GM21528 (cell line): ENCODE measurements around the gene HMOX1.
"Not testable (repeated sequence)": the region's sequence is repeated elsewhere in the genome, so short reads cannot be mapped to it uniquely, and the experiment has no call there.

Experiments used
- ATAC-seq: cut with Tn5 transposase; IDR thresholded peaks from one replicate; pipeline ENCODE4 v1.9.1; 2021; ENCODE audit warnings: mild to moderate bottlenecking, moderate library complexity; ENCODE audit not compliant: unreplicated experiment, low FRiP score

HMOX1 gene

DNA sequence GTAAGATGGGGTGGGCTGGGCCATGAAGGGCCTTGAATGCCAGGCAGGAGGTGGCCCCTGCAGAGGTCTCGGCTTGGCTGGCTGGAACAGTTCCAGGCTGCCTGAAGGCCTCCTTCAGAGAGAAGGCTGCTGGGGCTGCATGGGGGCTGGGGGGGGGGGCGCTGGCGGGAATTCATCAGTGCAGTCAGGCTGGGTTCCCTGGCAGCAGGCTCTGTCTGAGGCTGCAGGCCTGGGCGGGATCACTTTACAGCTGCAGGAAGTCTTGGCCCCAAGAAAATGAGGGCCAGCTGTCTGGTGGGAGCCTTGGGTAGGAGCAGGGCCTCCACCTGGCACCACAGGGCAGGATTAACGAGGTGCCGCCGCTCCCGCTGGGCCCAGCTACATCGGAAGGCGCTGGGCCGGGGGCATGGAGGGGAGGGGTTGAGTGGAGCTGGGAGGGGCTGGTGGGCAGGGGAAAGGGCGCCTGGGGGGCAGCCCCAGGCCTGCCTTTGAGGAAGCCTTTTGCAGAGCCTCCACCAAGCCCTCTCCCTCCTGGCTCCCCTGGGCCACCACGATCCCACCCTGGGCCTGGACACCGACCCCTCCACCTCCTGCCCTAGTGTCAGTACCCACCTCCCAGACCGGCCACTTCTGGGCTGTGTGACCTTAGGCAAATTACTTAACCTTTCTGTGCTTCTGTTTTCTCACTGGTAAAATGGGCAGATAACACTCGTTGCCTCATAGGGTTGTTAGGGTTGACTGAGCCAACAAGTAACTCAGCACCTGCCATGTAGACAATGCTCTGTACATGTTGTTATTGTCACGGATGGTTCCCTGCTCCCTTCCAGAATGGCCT is 31.0 kb upstream of the HMOX1 start:
- no peak for ATAC-seq

DNA sequence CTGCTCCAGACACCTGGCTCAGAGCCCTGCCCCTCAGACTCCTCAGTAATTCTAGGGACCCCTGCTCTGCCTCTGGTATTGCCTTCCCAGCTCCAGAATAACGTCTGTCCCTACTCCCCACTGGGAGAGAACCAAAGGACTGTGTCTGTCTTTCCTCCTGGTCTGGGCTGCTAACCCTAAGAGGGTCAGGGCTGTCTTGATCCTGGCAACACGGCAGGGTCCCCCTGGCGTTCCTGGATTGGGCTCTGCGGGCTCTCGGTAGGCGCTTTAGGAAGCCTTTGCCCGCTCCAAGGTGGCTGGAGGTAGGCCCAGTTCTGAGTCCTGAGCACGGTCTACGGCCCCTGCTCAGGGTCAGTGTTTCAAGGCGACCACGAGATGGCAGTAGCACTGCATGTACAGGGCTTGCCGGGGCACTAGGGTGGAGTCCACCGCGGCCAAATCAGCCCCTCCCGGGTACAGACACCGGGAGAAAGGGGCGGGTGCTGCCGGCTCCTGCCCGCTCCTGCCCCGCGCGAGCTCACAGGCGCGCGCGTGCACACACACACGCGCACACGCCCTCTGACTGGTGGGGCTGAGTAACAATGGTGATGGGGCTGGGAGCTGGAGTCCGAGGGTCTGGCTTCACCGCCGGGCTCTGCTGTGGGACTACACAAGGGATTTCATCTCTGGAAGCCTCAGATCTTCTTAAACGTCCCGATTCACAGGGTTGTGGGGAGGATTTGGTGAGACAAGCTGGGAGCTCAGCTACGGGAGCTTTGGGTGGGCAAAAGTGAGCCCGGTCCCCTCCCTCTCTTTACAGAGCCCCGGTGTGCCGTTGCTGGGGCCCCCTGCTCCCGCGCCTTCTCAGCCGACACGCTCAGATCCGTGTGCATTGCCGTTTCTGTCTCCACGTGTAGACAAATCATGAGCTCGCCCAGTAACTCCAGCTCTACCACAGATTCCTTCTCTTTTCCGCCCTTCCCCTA is 30.1 kb upstream of the HMOX1 start:
- no peak for ATAC-seq

DNA sequence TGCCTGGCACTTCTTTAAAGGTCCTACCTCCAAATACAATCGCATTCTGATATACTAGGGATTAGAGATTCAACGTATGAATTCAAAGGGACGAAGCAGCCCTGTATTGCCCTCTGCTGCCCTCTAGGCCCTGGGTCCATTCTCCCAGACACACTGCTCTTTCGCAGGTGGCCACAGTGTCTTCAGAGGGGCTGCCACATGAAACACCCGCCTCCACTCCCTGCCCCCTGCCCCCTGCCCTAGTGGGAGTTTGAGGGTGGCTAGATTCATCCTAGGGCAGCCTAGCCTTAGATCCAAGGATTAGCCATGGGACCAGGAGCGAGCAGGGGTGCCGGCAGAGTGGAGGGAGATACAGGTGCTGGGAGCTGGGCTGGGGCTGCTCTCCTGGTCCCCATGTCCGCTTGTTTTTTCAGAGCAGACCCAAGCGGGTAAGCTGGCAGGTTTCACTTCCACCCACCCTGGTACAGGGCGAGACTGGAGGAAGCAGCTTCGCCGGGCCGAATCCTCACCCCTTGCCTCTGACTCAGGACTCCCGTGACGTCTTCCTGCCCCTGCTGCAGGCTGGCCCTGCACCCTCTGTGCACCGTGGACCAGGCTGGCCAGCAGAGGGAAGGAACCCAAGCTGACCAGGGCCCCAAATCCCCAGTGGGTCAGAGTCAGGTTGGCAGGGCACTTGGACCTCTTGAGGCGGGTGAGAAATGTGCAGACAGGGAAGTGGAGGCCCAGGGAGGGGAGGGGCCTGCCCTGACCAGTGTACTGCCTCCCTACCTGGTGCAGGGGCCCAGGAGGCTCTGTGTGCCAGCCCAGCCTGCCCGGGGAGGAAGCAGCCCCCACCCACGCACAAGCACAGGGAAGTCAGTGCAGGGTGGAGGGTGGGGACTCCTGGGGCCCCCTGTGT is 28.4 kb upstream of the HMOX1 start:
- ATAC-seq = no peak

DNA sequence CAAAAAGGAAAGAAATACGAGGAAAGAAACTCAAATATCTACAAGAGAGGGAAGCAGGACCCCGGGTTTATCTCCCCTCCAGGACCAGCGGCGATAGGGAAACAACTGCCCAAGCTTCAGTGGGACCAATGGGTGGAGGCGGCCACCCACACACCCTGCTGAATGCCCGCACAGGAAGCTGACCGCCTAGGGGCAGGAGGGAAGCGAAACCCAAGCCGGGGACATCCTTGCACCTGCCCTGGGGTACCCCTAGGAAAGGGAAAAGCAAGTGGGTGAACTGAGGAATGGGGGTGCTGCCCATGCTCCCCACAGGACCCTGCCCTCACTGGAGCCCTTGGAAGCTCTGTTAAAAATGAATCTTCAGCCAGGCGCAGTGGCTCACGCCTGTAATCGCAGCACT is 27.6 kb upstream of the HMOX1 start:
- ATAC-seq = no peak

DNA sequence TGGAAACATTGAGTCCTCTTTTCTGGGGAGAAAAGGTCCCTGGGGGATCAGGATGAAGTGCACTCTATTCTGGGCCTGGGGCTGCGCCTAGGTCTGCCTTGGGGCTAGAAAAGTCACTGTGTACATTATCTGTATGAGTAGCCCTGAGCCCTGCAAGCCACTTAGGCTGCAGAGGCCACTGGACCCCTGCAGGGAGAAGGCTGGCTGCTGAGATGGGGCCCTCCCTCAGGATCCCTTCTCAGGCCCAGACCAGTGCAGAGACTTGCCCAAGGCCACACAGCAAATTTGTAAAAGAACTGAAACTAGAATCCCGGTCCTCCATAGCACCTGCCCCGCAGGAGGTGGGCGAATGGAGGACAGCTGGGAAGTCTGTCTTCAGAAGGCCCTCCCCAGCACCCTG is 26.8 kb upstream of the HMOX1 start:
- ATAC-seq = no peak

DNA sequence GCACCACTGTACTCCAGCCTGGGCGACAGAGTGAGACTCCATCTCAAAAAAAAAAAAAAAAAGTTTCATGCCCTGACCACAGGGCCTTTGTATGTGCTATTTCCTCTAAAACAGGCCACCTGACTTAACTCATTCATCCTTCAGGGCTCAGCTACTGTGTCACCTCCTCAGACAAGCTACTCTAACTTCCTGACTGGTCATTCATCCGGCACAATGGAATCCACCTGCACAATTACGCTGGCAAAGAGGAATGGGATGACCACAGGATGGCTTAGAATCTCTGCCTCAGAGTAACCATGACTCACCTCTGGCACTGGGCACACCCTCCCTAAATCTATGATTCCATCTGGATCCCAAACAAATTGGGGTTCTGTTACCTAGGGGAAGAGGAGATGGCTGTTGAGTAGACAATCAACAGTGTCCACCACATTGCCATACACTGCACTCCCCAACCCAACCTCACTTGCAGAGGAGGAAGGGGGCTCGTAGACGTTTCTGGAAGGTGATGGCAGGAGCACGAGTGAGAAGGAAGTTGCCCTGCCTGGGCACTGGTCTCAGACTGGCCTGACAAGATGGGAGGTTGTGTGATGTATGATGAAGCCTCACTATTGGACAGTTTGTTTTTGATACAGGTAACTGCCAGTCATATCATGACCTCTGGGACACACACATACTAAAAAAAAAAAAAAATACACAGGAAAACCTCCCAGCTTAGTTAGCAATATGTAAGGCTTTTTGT is 22.8 kb upstream of the HMOX1 start:
- no peak for ATAC-seq

DNA sequence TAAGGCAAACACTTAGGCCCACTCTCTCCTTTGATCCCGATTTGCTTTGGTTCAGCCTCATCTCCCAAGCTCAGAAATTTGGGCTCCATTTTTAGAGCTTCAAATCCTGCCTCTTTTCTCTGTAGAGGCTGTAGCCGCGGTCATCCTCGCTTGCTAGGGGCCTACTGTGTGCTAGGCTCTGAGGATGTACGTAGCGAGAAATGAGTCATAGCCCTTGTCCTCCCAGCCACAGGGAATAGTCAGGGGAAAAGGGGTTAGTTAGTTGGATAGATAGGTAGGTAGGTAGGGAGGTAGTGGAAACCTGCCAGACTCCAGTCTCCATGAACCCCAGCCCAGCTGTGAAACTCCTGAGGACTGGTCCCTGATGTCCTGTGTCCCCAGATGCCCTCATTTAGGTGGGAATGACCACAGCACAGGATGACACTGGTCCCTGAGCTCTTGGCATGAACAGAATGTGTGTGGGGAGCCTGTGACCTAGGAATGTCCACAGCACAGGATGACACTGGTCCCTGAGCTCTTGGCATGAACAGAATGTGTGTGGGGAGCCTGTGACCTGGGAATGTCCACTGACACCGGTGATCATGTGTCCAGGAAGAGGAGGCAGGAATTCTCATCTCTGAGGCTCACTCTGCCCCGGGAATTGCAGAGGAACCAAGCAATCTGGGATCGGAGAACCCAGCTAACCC is 21.4 kb upstream of the HMOX1 start:
- no peak for ATAC-seq

DNA sequence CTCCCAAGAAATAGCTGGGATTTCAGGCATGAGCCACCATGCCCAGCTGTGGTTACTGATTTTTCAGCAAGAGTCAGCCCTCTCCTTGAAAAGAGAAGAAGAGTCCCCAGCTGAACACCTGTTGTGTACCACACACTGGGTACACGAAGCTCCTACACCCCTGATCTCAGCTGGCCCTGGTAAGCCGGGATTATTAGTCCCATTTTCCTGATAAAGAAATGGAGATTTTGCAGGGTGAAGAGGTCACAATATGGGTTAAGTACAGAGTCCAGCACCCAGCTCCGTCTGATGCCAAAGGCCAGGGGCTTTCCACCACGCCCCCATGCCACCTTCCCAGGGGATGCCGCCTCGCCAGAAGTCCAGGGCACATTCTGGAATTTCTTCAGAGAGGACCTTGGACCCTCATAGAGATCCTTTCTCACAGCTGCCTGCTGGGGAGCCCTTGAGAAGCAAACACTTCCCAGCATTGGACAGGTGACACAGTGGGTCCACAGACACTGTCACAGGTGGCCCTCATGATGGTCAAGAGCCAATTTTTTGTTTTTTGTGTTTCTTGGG is 19.8 kb upstream of the HMOX1 start:
- ATAC-seq = no peak

DNA sequence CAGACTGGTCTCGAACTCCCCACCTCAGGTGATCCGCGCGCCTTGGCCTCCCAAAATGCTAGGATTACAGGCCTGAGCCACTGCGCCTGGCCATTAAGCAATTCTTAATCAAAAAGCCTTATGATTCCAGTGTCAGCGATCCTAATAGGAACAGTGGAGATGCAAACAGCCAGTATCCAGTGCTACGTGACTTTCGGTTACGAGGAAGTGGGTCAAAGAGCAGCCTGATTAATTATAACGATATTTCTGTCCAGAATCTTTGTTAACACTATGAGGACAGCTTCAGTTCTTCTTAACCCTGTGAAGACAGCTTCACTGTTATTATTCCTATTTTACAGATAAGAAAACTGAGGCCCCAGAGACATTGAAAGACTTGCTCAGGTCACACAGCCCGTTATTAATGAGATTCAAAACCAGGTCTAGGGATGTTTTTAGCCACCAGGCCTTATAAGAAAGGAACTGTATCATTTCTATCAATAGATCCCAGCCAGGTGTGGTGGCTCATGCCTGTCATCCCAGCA is 17.3 kb upstream of the HMOX1 start:
- no peak for ATAC-seq

DNA sequence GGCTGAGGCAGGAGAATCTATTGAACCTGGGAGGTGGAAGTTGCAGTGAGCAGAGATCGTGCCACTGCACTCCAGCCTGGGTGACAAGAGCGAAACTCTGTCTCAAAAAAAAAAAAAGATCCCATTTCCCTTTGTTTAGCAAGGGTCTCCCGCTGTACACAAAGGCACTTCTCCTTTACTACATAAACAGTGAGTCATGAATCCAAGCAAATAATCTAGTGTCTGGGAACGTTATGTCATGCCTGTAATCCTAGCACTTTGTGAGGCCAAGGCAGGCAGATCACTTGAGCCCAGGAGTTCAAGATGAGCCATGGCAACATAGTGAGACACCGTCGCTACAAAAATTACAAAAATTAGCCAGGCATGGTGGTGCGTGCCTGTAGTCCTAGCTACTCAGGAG is 16.7 kb upstream of the HMOX1 start:
- not testable (repeated sequence) for ATAC-seq

DNA sequence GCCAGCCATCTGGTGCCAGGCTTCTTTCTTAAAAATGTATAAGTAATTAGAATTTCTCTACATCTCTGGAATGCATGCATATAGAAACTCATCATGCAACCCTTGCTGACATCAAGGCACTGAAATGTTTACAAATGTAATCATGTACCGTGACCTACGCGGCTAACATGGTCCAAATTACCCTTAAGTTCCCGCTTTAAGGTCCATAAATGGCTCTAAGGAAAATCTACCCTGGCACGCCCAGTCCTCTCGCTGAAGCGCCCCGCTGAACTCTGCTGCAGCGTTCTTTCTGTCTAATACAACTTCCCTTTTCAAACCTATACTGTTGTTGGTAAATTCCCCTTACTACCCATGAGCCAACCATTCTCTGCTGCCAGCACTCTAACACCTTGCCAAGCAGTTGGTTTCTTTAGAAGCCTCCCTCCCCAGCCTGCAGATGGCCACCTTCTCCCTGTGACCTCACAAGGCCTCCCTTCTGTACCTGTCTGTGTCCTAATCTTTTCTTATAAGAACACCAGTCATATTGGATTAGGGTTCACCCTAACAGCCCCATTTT is 13.5 kb upstream of the HMOX1 start:
- no peak for ATAC-seq

DNA sequence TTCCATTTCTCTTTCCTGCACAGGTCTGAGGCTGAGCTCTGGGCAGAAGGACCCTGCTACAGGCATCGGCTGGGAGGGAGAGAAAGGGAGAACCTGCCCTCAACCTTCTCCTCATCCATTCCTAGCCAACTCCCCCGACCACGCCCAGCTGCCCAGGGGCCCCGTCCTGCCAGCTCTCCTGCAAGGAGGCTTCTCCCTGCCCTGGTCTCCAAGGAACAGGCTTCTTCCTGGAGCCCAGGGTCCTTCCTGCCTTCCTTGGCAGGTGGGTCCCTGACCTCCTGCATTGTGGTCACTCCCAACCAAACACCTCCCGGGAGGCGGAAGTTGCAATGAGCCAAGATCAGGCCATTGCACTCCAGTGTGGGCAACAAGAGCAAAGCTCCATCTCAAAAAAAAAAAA is 12.5 kb upstream of the HMOX1 start:
- ATAC-seq = no peak

DNA sequence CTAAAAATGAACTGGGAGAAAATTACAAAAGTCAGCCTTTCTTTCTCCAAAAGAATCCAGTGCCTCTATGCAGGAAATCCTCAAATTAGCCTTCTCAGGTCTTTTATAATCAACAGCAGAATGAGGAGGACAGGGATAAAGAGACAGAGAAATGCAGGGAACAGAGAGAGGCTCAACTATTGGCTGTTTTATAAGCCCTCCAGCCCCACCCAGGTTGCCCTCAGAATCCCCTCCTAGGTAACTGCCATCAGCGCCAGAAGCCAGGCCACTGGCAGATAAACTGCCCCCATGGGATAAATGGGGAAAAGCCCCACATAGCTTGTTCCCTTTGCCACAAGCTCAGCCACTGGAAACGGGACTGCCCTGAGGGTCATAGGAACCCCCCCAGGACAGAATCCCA is 10.9 kb upstream of the HMOX1 start:
- ATAC-seq = no peak

DNA sequence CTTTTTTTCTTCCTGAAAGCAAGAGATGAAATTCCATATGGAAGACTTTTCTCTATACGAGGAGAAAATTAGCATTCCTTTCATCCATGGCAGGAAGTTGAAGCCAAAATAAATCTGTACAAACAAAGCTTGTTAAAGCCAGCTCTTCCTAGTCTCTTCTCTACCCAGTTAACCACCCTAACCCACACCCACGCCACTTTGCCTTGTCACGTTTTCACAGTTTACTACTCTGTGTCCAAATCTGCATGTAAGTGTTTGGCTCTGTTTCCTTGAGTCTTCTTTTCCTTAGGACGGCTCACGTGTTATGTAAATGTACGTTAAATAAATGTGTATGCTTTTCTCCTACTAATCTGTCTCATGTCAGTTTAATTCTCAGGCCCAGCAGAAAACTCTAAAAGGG is 7.1 kb upstream of the HMOX1 start:
- ATAC-seq = no peak

DNA sequence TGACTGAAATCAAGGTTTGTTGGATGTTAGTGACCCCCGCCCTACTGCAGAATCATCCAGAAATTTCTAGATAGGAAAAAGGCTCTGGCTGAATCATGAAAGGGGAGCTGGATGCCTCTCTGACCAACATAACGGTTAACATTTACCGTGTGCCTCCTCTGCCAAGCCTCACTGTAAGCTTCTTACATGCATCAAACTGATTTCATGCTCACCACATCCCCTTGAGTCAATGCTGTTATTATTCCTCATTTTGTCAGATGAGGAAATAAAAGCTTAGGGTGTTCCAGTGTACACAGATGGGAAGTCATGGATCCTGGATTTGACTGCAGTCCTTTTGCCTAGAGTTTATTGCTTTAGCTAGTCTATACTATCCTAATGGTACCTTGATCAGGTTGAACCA is 5.9 kb upstream of the HMOX1 start:
- ATAC-seq = no peak

DNA sequence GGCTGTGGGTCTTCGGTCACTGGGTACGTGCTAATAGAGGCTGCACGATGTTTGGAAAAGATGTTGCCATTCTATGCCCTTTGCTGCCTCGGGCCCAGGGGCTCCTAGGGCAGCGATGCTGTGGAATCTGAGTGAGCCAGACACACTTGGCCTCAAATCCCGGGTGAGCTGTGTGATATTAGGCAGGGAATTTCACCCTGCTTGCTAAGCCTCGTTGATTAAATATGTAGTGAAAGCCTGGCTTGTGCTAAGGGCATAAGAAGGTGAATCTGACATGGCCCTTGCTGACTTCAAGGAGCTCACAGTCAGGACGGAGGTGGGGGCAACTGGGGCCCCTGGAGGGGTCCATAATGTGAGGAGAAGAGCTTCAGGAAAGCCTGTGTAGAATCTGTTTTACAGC is 5.4 kb upstream of the HMOX1 start:
- ATAC-seq = no peak

DNA sequence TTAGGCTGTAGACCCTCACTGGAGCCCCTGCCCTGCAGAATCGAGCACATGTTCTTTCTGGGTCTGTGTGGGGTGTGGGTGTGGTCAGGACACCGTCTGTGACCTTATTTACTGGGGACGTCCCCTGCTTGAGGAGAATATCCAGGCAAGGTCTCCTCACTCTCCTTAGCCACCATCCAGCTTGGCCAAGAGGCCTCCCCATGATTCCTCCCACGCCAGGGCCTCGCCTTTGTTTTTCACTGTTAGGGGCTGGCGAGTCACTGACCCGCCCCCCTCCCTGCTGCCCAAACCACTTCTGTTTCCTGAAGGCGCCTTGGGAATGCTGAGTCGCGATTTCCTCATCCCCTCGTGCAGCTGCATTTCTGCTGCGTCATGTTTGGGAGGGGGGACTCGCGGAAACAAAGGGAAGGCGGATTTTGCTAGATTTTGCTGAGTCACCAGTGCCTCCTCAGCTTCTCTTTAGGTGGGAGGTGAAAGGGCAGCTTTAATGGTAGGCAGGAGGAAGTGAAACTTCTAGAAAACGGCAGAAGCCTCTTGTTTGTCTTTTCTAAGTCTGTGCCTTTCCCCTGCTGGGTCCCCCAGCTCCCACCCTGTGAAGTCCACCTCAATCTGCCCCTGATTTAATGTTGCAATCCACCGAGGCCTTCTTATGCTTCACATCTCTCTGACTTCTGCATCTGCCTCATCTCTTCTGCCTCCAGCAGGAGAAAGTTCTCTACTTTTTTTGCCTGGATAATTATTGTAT is 4.0 kb upstream of the HMOX1 start:
- ATAC-seq = peak; percentile 59

DNA sequence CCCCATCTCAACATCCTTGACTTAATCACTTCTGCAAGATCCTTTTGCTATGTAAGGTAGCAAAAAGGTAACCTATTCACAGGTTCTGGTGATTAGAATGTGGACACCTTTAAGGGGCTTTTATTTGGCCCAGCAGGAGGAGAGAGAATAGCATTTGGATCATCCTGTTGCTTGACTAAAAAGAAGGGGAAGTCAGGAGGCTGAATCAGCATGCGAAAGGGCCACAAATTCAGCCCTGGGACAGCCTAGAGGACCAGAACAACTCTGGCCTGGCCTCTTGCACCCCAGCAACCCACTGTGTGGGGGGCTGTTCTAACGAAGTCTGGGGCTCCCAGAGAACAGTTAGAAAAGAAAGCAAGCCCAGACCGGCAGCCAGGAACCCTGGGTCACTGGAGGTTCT is 3.2 kb upstream of the HMOX1 start:
- no peak for ATAC-seq
